HG03066 (cell line): ENCODE data around the gene PTPRD.

ENCODE experiments used
- ATAC-seq: cut with Tn5 transposase; IDR thresholded peaks from one replicate; pipeline ENCODE4 v1.9.1; 2021; ENCODE audit warnings: low read depth; ENCODE audit not compliant: unreplicated experiment

PTPRD gene

GRCh38 chr9:9257999-9258498 is 1354.8 kb downstream of the PTPRD start:
- no peak for ATAC-seq

- no peak for ATAC-seq
Measured at GRCh38 chr9:9246726-9247125, 1366.1 kb downstream of the PTPRD start.

- ATAC-seq: no peak
Measured at GRCh38 chr9:9231946-9232345, 1380.9 kb downstream of the PTPRD start.

- ATAC-seq: no peak
Measured at GRCh38 chr9:9229269-9229668, 1383.5 kb downstream of the PTPRD start.

GRCh38 chr9:9223175-9223574 is 1389.6 kb downstream of the PTPRD start:
- ATAC-seq: no peak

GRCh38 chr9:9222730-9223129 is 1390.1 kb downstream of the PTPRD start:
- ATAC-seq: no peak

GRCh38 chr9:9216934-9217333 is 1395.9 kb downstream of the PTPRD start:
- no peak for ATAC-seq

GRCh38 chr9:9215050-9215449 is 1397.8 kb downstream of the PTPRD start:
- no peak for ATAC-seq

GRCh38 chr9:9214066-9214465 is 1398.7 kb downstream of the PTPRD start:
- ATAC-seq: no peak

GRCh38 chr9:9212963-9213362 is 1399.8 kb downstream of the PTPRD start:
- no peak for ATAC-seq

GRCh38 chr9:9202276-9202675 is 1410.5 kb downstream of the PTPRD start:
- ATAC-seq: no peak

- ATAC-seq: no peak
Measured at GRCh38 chr9:9186086-9186485, 1426.7 kb downstream of the PTPRD start.

- ATAC-seq: no peak
Measured at GRCh38 chr9:9182431-9182830, 1430.4 kb downstream of the PTPRD start.

GRCh38 chr9:9177081-9177480 is 1435.7 kb downstream of the PTPRD start:
- ATAC-seq: no peak

GRCh38 chr9:9174358-9174757 is 1438.4 kb downstream of the PTPRD start:
- ATAC-seq: no peak

GRCh38 chr9:9173264-9173663 is 1439.5 kb downstream of the PTPRD start:
- no peak for ATAC-seq

- no peak for ATAC-seq
Measured at GRCh38 chr9:9170439-9171134, 1442.2 kb downstream of the PTPRD start.

- no peak for ATAC-seq
Measured at GRCh38 chr9:9142001-9142400, 1470.8 kb downstream of the PTPRD start.

GRCh38 chr9:9133526-9133925 is 1479.3 kb downstream of the PTPRD start:
- no peak for ATAC-seq

- no peak for ATAC-seq
Measured at GRCh38 chr9:9124616-9125015, 1488.2 kb downstream of the PTPRD start.

- ATAC-seq: no peak
Measured at GRCh38 chr9:9122230-9122875, 1490.4 kb downstream of the PTPRD start.

- no peak for ATAC-seq
Measured at GRCh38 chr9:9117866-9118265, 1494.9 kb downstream of the PTPRD start.
